Calu3 (cell line): ENCODE measurements around the gene GPR108. TPM values are rescaled to one million over a fixed set of nuclear protein-coding genes. Genes with fewer than 3 reads are reported as not detected.

Experiments
- BruUV-seq: library from RNA; stranded (reverse); fragments of 400-500 nt; replicated peaks from 2 replicates; lab custom pipeline; 2021; lab: Mats Ljungman, UMichigan
- CTCF ChIA-PET: fragments of 300-600 bp; sonication (Branson Sonifier 250); formaldehyde crosslinking; loops from one replicate; lab custom pipeline; 2022; ENCODE audit warnings: antibody characterized with exemption; lab: Charles Lee
- DNase-seq: peaks from one replicate; pipeline ENCODE4 v3.0.0; 2022
- H3K27ac Mint-ChIP-seq: one replicate; pipeline ENCODE4 v1.8.0; 2022; ENCODE audit warnings: mixed read lengths; ENCODE audit not compliant: unreplicated experiment
- H3K27me3 Mint-ChIP-seq: one replicate; pipeline ENCODE4 v1.8.0; 2022; ENCODE audit warnings: mixed read lengths; ENCODE audit not compliant: unreplicated experiment
- H3K36me3 Mint-ChIP-seq: one replicate; pipeline ENCODE4 v1.8.0; 2022; ENCODE audit warnings: mild to moderate bottlenecking, moderate library complexity, mixed read lengths; ENCODE audit not compliant: insufficient read depth, unreplicated experiment
- H3K4me1 Mint-ChIP-seq: one replicate; pipeline ENCODE4 v1.8.0; 2022; ENCODE audit warnings: mild to moderate bottlenecking, low read depth, mixed read lengths; ENCODE audit not compliant: unreplicated experiment
- H3K4me3 Mint-ChIP-seq: one replicate; pipeline ENCODE4 v1.8.0; 2022; ENCODE audit warnings: mild to moderate bottlenecking, low read depth, moderate library complexity, mixed read lengths; ENCODE audit not compliant: unreplicated experiment
- H3K9me3 Mint-ChIP-seq: one replicate; pipeline ENCODE4 v1.8.0; 2022; ENCODE audit warnings: low read depth, mixed read lengths; ENCODE audit not compliant: unreplicated experiment
- intact Hi-C: fragments of 100-400 bp; cut with micrococcal nuclease; formaldehyde crosslinking; loops from one replicate; pipeline ENCODE4 v1.10.0; 2022; ENCODE audit not compliant: unreplicated experiment
- total RNA-seq: library from RNA; stranded (reverse); gene quantifications from 2 replicates; pipeline ENCODE4 v1.2.3, GENCODE V29; 2022
- TF ChIP-seq, protein P1 (sequence below): fragments of 200-600 bp; IDR thresholded peaks from one replicate; pipeline ENCODE4 v1.8.0; 2022; ENCODE audit warnings: antibody characterized with exemption; ENCODE audit not compliant: unreplicated experiment

Gene GPR108
- total RNA-seq, 1 experiment from 2014 or later: 67.7 TPM

DNA sequence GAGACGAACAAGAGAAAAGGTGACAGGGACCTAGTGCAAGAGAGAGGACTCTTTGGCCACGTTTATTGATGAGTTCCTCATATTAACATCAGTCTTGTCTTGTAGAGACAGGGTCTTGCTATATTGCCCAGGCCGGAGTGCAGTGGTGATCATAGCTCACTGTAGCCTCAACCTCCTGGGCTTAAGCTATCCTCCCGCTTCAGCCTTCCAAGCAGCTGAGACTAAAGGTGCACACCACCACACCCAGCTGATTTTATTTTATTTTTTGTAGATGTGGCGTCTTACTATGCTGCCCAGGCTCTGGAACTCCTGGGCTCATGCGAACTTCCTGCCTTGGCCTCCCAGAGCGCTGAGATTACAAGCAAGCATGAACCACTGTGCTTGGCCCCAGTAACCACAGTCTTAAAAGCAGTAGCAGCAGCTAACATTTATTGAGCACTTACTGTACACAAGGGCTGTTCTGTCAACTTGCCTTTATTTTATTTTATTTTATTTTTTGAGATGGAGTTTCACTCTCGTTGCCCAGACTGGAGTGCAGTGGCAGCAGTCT is 30.9 kb upstream of the GPR108 start:
- DNase-seq: no peak
- peaks cover 3% of the 10 kb centered on the region for H3K9me3 Mint-ChIP-seq
- H3K4me3 Mint-ChIP-seq: peak overlapping the region; percentile 78
- TSS peak; percentile 49 for BruUV-seq
- H3K36me3 Mint-ChIP-seq: peaks cover 41% of the 10 kb centered on the region
- no peaks in the 10 kb centered on the region for H3K27me3 Mint-ChIP-seq
- CTCF ChIA-PET: interaction anchor here (0.7 to 1.7 kb wide), 4 partner anchors 30 to 95 kb away, joined by 3 to 8 read pairs (median 4); no protein-coding TSS in a partner anchor
- TF ChIP-seq, protein P1, sequence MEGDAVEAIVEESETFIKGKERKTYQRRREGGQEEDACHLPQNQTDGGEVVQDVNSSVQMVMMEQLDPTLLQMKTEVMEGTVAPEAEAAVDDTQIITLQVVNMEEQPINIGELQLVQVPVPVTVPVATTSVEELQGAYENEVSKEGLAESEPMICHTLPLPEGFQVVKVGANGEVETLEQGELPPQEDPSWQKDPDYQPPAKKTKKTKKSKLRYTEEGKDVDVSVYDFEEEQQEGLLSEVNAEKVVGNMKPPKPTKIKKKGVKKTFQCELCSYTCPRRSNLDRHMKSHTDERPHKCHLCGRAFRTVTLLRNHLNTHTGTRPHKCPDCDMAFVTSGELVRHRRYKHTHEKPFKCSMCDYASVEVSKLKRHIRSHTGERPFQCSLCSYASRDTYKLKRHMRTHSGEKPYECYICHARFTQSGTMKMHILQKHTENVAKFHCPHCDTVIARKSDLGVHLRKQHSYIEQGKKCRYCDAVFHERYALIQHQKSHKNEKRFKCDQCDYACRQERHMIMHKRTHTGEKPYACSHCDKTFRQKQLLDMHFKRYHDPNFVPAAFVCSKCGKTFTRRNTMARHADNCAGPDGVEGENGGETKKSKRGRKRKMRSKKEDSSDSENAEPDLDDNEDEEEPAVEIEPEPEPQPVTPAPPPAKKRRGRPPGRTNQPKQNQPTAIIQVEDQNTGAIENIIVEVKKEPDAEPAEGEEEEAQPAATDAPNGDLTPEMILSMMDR: no peak
- peaks cover 12% of the 10 kb centered on the region for H3K4me1 Mint-ChIP-seq
- H3K27ac Mint-ChIP-seq: peak overlapping the region; percentile 94
- intact Hi-C loops: no loop called here

DNA sequence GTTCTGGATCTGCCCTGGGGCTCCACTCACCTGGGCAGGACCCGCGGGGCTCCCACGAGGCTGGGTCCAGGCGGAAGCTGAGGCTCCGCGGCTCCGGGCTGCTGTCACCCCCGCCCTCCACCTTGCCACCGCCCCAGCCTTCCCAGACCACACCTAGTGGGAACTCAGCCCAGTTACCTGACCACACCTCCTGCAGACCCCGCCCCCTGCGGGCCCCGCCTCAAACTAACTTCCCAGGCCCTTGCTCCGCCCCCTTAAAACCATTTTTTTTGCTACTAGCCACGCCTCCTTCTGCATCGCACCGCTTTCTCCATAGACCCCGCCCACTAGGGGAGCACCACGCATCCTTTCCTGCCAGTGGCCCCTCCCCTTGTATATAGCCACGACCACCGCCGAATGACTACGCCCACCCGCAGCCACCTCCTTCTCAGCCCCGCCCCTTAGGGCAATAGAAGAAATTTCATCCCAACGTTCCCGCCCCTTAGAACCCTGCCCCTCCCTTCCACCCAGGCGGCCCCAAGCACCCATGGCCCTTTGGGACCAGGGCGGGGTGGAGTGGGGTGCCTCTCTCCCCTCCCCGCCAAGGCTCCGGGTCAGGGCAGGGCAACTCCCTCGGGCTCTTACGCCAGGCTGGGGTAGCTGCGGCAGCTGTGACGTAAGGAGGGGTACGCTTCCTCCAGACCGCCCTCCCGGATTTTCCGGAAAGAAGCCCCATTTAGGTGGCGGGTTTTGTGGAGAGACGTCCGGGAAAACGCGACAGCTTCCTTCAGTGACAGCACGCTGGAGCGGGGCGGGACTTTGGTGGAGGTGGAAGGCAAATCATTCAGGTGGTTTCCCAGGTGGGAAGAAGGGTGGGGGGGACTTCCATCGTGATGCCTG is 30.2 kb upstream of the GPR108 start, which contains the start of gene SH2D3A:
TSS of gene SH2D3A (minus strand) at position 79 of the 879 bp plus-strand sequence. CDS start 3,687 bp downstream, outside the sequence.
- CTCF ChIA-PET: interaction anchor here (0.7 to 1.7 kb wide), 5 partner anchors 14 to 96 kb away, joined by 3 to 8 read pairs (median 5); no protein-coding TSS in a partner anchor
- H3K4me3 Mint-ChIP-seq: peak within 1 kb of the TSS; percentile 78
- no peaks in the 10 kb centered on the region for H3K27me3 Mint-ChIP-seq
- H3K36me3 Mint-ChIP-seq: peaks cover 43% of the 10 kb centered on the region
- peaks cover 3% of the 10 kb centered on the region for H3K9me3 Mint-ChIP-seq
- peak within 1 kb of the TSS; percentile 94 for H3K27ac Mint-ChIP-seq
- peaks cover 12% of the 10 kb centered on the region for H3K4me1 Mint-ChIP-seq
- intact Hi-C loops: loop anchor here (1.0 to 2.0 kb wide), 2 partner anchors 33 to 96 kb away; no protein-coding TSS in a partner anchor
- TF ChIP-seq, protein P1: no peak
- peak; percentile 95 for DNase-seq
- no TSS peak for BruUV-seq

DNA sequence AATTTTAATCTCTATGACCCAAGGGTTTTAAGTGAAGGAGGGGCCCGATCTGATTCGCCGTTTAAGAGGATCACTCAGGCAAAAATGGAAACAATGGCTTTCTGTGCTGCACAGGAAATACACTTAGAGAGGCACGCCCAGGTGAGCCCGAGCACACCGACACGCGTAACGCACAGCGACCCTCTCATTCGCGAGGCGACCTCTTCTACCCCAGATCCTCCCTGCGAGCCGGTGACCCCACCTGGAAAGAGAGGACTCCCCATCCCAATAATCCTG is 29.6 kb upstream of the GPR108 start:
- H3K36me3 Mint-ChIP-seq: peaks cover 48% of the 10 kb centered on the region
- TF ChIP-seq, protein P1: no peak
- peaks cover 3% of the 10 kb centered on the region for H3K9me3 Mint-ChIP-seq
- H3K27ac Mint-ChIP-seq: peak overlapping the region; percentile 94
- H3K27me3 Mint-ChIP-seq: no peaks in the 10 kb centered on the region
- CTCF ChIA-PET: interaction anchor here (0.8 to 1.7 kb wide), 3 partner anchors 14 to 97 kb away, joined by 5 to 8 read pairs (median 5); no protein-coding TSS in a partner anchor
- peak overlapping the region; percentile 78 for H3K4me3 Mint-ChIP-seq
- peaks cover 12% of the 10 kb centered on the region for H3K4me1 Mint-ChIP-seq
- intact Hi-C loops: loop anchor here (1.0 to 2.0 kb wide), 2 partner anchors 34 to 96 kb away; no protein-coding TSS in a partner anchor
- BruUV-seq: no TSS peak
- no peak for DNase-seq

DNA sequence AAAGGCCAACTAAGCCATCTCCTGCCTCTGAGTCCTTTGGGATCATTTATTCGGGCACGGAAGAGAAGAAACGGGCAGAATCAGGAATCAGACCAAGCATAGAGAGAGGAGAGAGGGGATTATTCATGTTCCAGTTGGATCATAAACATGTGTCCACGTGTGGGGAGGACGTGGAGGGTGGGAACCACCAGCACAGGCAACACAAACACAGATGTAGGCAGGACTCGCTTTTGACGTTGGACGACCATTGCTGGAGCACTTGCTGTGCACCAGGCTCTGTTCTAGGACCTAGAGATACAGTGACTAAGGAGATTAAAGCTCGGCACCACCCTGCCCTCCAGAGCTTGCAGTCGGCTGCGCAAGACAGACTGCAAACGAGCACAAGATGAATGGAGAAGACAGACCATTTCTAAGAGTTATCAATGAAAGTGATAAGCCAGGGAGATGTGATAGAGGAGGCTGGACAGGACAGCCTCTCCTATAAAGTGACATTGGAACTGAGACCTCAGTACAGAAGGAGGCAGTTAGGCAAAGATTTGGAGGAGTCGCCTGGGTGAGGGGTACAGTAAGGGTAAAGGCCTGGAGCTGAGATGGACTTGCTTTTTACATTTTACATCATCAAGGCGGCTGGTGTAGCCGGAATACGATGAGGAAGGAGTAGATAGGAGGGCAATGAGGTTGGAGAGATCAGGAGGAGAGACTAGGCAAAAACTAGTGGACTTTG is 29.1 kb upstream of the GPR108 start:
- intact Hi-C loops: loop anchor here (1.0 to 2.0 kb wide), 2 partner anchors 34 to 97 kb away; no protein-coding TSS in a partner anchor

More for the DNA sequence above, 29.1 kb upstream of the GPR108 start:
- TSS peak; percentile 93 for BruUV-seq
- Mint-ChIP-seq H3K27ac (peak overlapping the region; percentile 94), H3K4me3 (peak overlapping the region; percentile 78), H3K27me3 (no peaks in the 10 kb centered on the region), H3K4me1 (peaks cover 12% of the 10 kb centered on the region), H3K36me3 (peaks cover 48% of the 10 kb centered on the region), H3K9me3 (peaks cover under 1% of the 10 kb centered on the region)
- CTCF ChIA-PET: interaction anchor here (0.8 to 1.7 kb wide), 2 partner anchors 28 to 29 kb away, joined by 5 read pairs; partner anchors contain the start of gene GPR108
- DNase-seq: no peak
- TF ChIP-seq, protein P1: no peak
